Prostate gland (tissue), 2 donors: Measurements from ENCODE around the gene OPHN1. TPM values are rescaled to one million over a fixed set of nuclear protein-coding genes. Genes with fewer than 3 reads are reported as not detected.

Experiments
- DNase-seq: peaks from one replicate; pipeline ENCODE4 v3.0.0-alpha.2; 2019; ENCODE audit warnings: low spot score
- H3K27ac ChIP-seq, 2 donors: fragments of 200-600 bp; sonication (generic); 2 replicates each; pipeline ENCODE4 v1.5.1; 2017 to 2019
- H3K27me3 ChIP-seq: fragments of 200-600 bp; sonication (generic); replicated peaks from 2 replicates; pipeline ENCODE4 v1.5.1; 2019; ENCODE audit not compliant: insufficient read depth
- H3K36me3 ChIP-seq, 2 donors: fragments of 200-600 bp; sonication (generic); 1 replicate in 1 of 2; 2 replicates in 1 of 2; pipeline versions ENCODE4 v1.5.1 to v1.8.1; 2017 to 2019
- H3K4me1 ChIP-seq: fragments of 200-600 bp; sonication (generic); replicated peaks from 2 replicates; pipeline ENCODE4 v1.5.1; 2019
- H3K4me3 ChIP-seq, 2 donors: fragments of 200-600 bp; sonication (generic); 2 replicates each; pipeline ENCODE4 v1.5.1; 2017 to 2019
- H3K9me3 ChIP-seq: fragments of 200-600 bp; sonication (generic); 2 replicates; pipeline ENCODE4 v1.5.1; 2017
- CTCF ChIP-seq, 4 experiments: fragments of 200-600 bp in 2 of 4; fragments of 450-650 bp in 2 of 4; sonication (generic) in 2 of 4; IDR thresholded peaks; 1 replicate in 3 of 4; 2 replicates in 1 of 4; pipeline ENCODE4 v1.5.1; 2016 to 2019; ENCODE audit warnings: antibody characterized with exemption in 4 of 4, mild to moderate bottlenecking in 2 of 4, moderate library complexity in 2 of 4
- POLR2A ChIP-seq: fragments of 450-650 bp; IDR thresholded peaks from one replicate; pipeline ENCODE4 v1.6.1; 2016; ENCODE audit warnings: antibody characterized with exemption, mild to moderate bottlenecking
- POLR2AphosphoS5 ChIP-seq: sonication (generic); formaldehyde crosslinking; IDR thresholded peaks from one replicate; pipeline ENCODE4 v1.6.1; 2017; ENCODE audit warnings: antibody characterized with exemption
- WGBS: methylation state at CpG from one replicate; pipeline ENCODE4 v1.1.5; 2018; 5-methylcytosine and 5-hydroxymethylcytosine counted together
- intact Hi-C: fragments of 100-400 bp; cut with DNase I; formaldehyde crosslinking; loops from one replicate; pipeline ENCODE4 v1.14.2; 2022
- total RNA-seq, 2 donors: library from RNA; depleted of rRNA; stranded (reverse); fragments of >200 nt; gene quantifications; one replicate each; pipeline ENCODE4 v1.1.0, GENCODE V29; 2016

Gene OPHN1
- total RNA-seq, 2 donors from 2014 or later: 18.7 to 26.2 TPM

GRCh38 chrX:68061206-68061535 is 372.1 kb downstream of the OPHN1 start:
- DNase-seq: no peak
- no peaks in the 10 kb centered on the region for H3K36me3 ChIP-seq
- no peaks in the 10 kb centered on the region for H3K27me3 ChIP-seq
- intact Hi-C loops: no loop called here
- H3K9me3 ChIP-seq: no peaks in the 10 kb centered on the region
- H3K27ac ChIP-seq: no peak overlapping the region
- TF ChIP-seq POLR2A (no peak), CTCF (IDR thresholded peaks at IDR 0.05) (no peak), POLR2AphosphoS5 (no peak)
- WGBS: 20% methylated on average over 4 of the region's 4 CpGs
- H3K4me3 ChIP-seq: no peak overlapping the region
- H3K4me1 ChIP-seq: no peaks in the 10 kb centered on the region

- no peaks in the 10 kb centered on the region for H3K36me3 ChIP-seq
- intact Hi-C loops: no loop called here
- TF ChIP-seq CTCF (IDR thresholded peaks at IDR 0.05) (no peak), POLR2AphosphoS5 (no peak)
- 30% methylated on average over 2 of the region's 2 CpGs for WGBS
- no peak for DNase-seq
- no peak overlapping the region for H3K4me3 ChIP-seq
- H3K27ac ChIP-seq: no peak overlapping the region
- no peaks in the 10 kb centered on the region for H3K9me3 ChIP-seq
- H3K27me3 ChIP-seq: no peaks in the 10 kb centered on the region
- H3K4me1 ChIP-seq: no peaks in the 10 kb centered on the region
Observed at GRCh38 chrX:68060506-68061205, 372.6 kb downstream of the OPHN1 start.

- Histone ChIP-seq H3K4me3 (no peak overlapping the region), H3K27me3 (no peaks in the 10 kb centered on the region), H3K36me3 (no peaks in the 10 kb centered on the region), H3K4me1 (no peaks in the 10 kb centered on the region), H3K27ac (no peak overlapping the region), H3K9me3 (no peaks in the 10 kb centered on the region)
- TF ChIP-seq CTCF (IDR thresholded peaks at IDR 0.05) (no peak), POLR2AphosphoS5 (no peak), POLR2A (no peak)
- no peak for DNase-seq
- intact Hi-C loops: no loop called here
- WGBS: 35% methylated on average over 1 of the region's 1 CpG
Observed at GRCh38 chrX:68059469-68059868, 373.8 kb downstream of the OPHN1 start.

- Histone ChIP-seq H3K4me1 (no peaks in the 10 kb centered on the region), H3K9me3 (no peaks in the 10 kb centered on the region), H3K27ac (no peak overlapping the region), H3K4me3 (no peak overlapping the region), H3K27me3 (no peaks in the 10 kb centered on the region), H3K36me3 (no peaks in the 10 kb centered on the region)
- DNase-seq: no peak
- intact Hi-C loops: no loop called here
- TF ChIP-seq CTCF (IDR thresholded peaks at IDR 0.05): no peak
- no peak for TF ChIP-seq POLR2A
- no peak for TF ChIP-seq POLR2AphosphoS5
- 96% methylated on average over 3 of the region's 3 CpGs for WGBS
Observed at GRCh38 chrX:68049466-68049865, 383.8 kb downstream of the OPHN1 start.

- intact Hi-C loops: no loop called here
- DNase-seq: no peak
- Histone ChIP-seq H3K4me1 (no peaks in the 10 kb centered on the region), H3K4me3 (no peak overlapping the region), H3K27ac (no peak overlapping the region), H3K9me3 (no peaks in the 10 kb centered on the region), H3K36me3 (no peaks in the 10 kb centered on the region), H3K27me3 (no peaks in the 10 kb centered on the region)
- no peak for TF ChIP-seq POLR2AphosphoS5
- no peak for TF ChIP-seq CTCF (IDR thresholded peaks at IDR 0.05)
- no peak for TF ChIP-seq POLR2A
- 43% methylated on average over 1 of the region's 1 CpG for WGBS
Observed at GRCh38 chrX:68048774-68049173, 384.5 kb downstream of the OPHN1 start.
